Stimulated activated CD4-positive, alpha-beta T cell treated with anti-CD3 and anti-CD28 coated beads, TNF-alpha, amount 100 ng/mL, for 48 hours (primary cell): ENCODE data around the gene IGHMBP2.
"Not testable (repeated sequence)": the region's sequence is repeated elsewhere in the genome, so short reads cannot be mapped to it uniquely, and the experiment has no call there.

Experiments used
- DNase-seq, 3 donors: peaks; one replicate each; pipeline ENCODE4 v3.0.0-alpha.2; 2020; ENCODE audit warnings: low read depth in 3 of 3

Gene IGHMBP2

GRCh38 chr11:68903288-68904247 is at the start of gene IGHMBP2, which contains the start of gene MRPL21:
IGHMBP2 (plus strand) TSS chr11:68903891; CDS start chr11:68903953, 62 bp downstream.
MRPL21 (minus strand) TSS chr11:68903832; CDS start chr11:68903810, 22 bp downstream.
- DNase-seq: peak; percentile 64 to 85 (median 74)

- DNase-seq: no peak
Measured at GRCh38 chr11:68854273-68854958, 49.3 kb upstream of the IGHMBP2 start.

- no peak for DNase-seq
Measured at GRCh38 chr11:68855205-68855981, 48.3 kb upstream of the IGHMBP2 start.

GRCh38 chr11:68856425-68857030 is 47.2 kb upstream of the IGHMBP2 start:
- DNase-seq: not testable (repeated sequence)

- no peak for DNase-seq
Measured at GRCh38 chr11:68857037-68857586, 46.6 kb upstream of the IGHMBP2 start.

- no peak for DNase-seq
Measured at GRCh38 chr11:68859123-68859522, 44.6 kb upstream of the IGHMBP2 start.

GRCh38 chr11:68862421-68862820 is 41.3 kb upstream of the IGHMBP2 start:
- no peak for DNase-seq

- DNase-seq: no peak
Measured at GRCh38 chr11:68863553-68864265, 40.0 kb upstream of the IGHMBP2 start.

GRCh38 chr11:68865241-68865640 is 38.5 kb upstream of the IGHMBP2 start:
- no peak for DNase-seq

- no peak for DNase-seq
Measured at GRCh38 chr11:68867066-68867465, 36.6 kb upstream of the IGHMBP2 start.

GRCh38 chr11:68868221-68868835 is 35.4 kb upstream of the IGHMBP2 start:
- DNase-seq: no peak

- no peak for DNase-seq
Measured at GRCh38 chr11:68870470-68870869, 33.2 kb upstream of the IGHMBP2 start.

GRCh38 chr11:68872216-68873003 is 31.3 kb upstream of the IGHMBP2 start:
- no peak for DNase-seq

GRCh38 chr11:68878022-68878421 is 25.7 kb upstream of the IGHMBP2 start:
- DNase-seq: no peak

- DNase-seq: no peak
Measured at GRCh38 chr11:68880851-68881250, 22.8 kb upstream of the IGHMBP2 start.

- no peak for DNase-seq
Measured at GRCh38 chr11:68881320-68881719, 22.4 kb upstream of the IGHMBP2 start.

GRCh38 chr11:68882391-68882790 is 21.3 kb upstream of the IGHMBP2 start:
- no peak for DNase-seq

- DNase-seq: not testable (repeated sequence)
Measured at GRCh38 chr11:68884827-68885226, 18.9 kb upstream of the IGHMBP2 start.

GRCh38 chr11:68889948-68890446 is 13.7 kb upstream of the IGHMBP2 start:
- DNase-seq: no peak
